NCI-H524 (cell line): Measurements from ENCODE around the gene POU2AF3.

Experiments
- DNase-seq, 2 experiments: peaks; one replicate each; lab custom pipeline; 2025; lab: John Stamatoyannopoulos, UW

POU2AF3 gene

GRCh38 chr11:111353776-111354600 lies 55.6 kb downstream of the POU2AF3 start:
- DNase-seq = no peak

GRCh38 chr11:111354601-111354891 lies 56.2 kb downstream of the POU2AF3 start:
- no peak for DNase-seq

- no peak for DNase-seq
Observed at GRCh38 chr11:111355101-111355500, 56.8 kb downstream of the POU2AF3 start.

- no peak for DNase-seq
Observed at GRCh38 chr11:111355956-111356659, 57.8 kb downstream of the POU2AF3 start.

GRCh38 chr11:111356660-111357048 lies 58.3 kb downstream of the POU2AF3 start:
- DNase-seq = no peak

- no peak for DNase-seq
Observed at GRCh38 chr11:111357150-111358037, 59.0 kb downstream of the POU2AF3 start.
